T47D (cell line): Measurements from ENCODE around the gene C5.

ENCODE experiments used
- DNase-seq, 2 experiments: peaks; one replicate each; pipeline versions ENCODE4 v3.0.0 to v3.0.0-alpha.2; 2011 to 2012; ENCODE audit warnings: low read depth in 1 of 2, low spot score in 1 of 2
- JUND ChIP-seq: IDR thresholded peaks from 2 replicates; pipeline ENCODE4 v1.6.1; 2012; ENCODE audit warnings: low read depth
- in situ Hi-C: cut with HindIII; loops from 2 replicates; pipeline ENCODE4 v1.10.0; 2016; ENCODE audit warnings: low sequenced_read_pairs, low pct_unique_long_range_greater_than_20kb

The C5 gene

GRCh38 chr9:120915854-120916470 is 134.1 kb downstream of the C5 start:
- no peak for TF ChIP-seq JUND
- DNase-seq: no peak
- in situ Hi-C loops: no loop called here

GRCh38 chr9:120914953-120915352 is 135.1 kb downstream of the C5 start:
- no peak for TF ChIP-seq JUND
- no peak for DNase-seq
- in situ Hi-C loops: no loop called here

- no peak for TF ChIP-seq JUND
- in situ Hi-C loops: no loop called here
- no peak for DNase-seq
These were observed 135.7 kb downstream of the C5 start for GRCh38 chr9:120914396-120914795.

- peak in 1 of 2 experiments; percentile 74 for DNase-seq
- in situ Hi-C loops: no loop called here
- TF ChIP-seq JUND: no peak
These were observed 136.3 kb downstream of the C5 start for GRCh38 chr9:120913647-120914264.

DNA sequence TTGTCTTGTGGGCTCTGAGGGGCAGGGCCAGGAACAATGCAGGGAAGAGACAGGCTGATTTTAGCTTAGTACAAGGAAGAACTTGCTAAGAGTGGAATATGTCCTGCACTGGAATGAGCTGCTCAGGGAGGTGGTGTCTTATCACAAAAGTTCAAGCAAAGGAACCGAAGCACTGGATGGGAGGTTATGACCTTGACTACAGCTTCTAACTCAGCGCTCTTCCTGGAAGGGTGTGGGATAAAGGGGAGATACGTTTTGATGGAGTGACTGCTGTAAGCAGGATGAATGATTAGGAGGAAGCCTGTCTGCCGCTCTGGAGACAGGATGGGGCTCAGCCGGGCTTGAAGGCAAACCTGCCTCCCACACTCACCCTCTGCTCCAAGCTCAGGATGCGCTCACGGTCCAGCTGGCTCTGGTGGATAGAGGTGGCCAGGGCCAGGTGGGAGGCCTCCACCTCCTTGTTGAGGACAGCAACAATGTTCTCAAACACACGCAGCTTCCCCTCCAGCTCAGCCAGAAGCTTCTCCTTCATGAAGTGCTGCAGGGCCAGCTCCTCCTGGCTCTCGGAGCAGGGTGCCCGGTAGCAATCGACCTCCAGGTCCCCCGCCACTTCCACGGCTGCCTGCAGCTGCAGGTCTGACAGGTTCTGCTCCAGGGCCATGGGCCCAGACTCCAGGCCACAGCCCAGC is 137.0 kb downstream of the C5 start:
- in situ Hi-C loops: no loop called here
- DNase-seq: no peak

GRCh38 chr9:120911295-120911837 is 138.7 kb downstream of the C5 start:
- no peak for TF ChIP-seq JUND
- in situ Hi-C loops: no loop called here
- DNase-seq: no peak

More for the DNA sequence above, 137.0 kb downstream of the C5 start:
- no peak for TF ChIP-seq JUND

GRCh38 chr9:120910643-120911042 is 139.4 kb downstream of the C5 start:
- in situ Hi-C loops: no loop called here
- DNase-seq: no peak
- no peak for TF ChIP-seq JUND

DNA sequence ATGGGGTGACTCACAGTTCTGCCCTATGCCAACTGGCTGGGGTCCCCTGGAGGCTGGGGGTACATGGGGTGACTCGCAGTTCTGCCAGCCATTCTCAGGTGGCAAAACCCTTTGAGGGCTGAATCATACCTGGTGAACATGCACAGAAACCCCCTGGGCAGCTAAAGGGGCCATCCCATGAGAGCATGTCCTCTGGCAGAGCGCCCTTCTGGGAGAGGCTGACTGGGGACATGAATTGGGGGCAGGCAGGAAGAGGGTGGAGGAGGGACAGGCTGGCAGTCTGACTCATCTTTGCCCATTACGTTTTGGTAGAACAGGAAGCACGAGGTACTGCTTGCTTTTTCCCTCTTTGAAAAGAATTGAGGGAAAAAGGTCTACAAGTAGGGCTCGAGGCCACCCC is 140.2 kb downstream of the C5 start:
- in situ Hi-C loops: no loop called here
- DNase-seq: no peak
- no peak for TF ChIP-seq JUND

DNA sequence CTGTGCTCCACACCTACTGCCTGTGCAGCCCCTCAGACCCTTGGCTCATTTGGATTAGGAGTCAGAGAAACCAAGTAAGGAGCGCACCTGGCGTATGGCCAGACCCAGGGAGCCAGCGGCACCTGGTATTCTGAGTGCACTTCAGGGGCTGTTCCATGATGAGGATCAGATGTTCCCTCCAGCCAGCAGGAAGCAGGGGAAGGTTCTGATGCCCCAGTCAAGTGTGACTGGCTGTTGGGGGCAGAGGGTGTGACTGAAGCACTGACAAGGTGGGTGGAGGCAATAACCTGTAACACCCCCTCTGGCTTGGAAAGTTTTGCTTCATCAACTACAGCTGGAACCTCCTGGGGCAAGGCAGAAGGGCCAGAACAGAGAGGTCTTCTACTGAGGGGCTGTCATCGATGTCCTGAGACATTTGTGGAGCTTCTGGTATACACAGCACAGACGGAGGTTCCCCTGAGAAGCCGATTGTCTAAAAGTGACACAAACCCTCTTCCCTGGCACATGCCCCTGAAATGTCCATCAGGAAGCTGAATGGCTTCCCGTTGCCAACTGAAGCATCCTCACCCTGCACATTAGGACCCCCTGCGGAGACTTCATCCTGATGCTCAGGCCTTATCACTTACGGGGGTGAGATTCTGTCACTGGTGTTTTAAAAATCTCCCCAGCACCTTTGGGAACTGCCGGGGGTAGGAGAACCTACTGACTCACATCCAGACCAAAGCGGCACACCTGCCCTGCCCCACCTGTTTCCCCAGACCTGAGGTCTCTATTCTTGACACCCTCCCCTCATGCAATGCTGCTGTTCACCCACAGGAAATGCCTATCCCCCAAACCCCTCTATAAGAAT is 144.5 kb downstream of the C5 start:
- TF ChIP-seq JUND: no peak
- no peak for DNase-seq
- in situ Hi-C loops: no loop called here

DNA sequence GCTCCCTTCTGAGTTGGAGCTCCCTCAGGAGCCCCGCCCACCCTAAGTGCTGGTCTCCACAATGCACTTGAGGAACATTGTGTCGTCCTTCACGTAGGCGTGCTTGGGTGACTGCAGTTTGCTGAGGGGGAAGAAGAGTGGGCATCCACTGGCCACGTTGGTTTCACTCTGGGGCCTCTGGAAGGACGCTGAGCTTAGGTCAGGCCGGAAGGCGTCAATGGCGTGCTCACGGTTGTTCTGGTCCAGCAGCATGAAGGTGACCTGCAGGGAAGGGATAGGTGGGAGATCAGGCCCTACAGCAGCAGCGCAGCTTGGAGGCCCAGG is 145.1 kb downstream of the C5 start:
- TF ChIP-seq JUND: no peak
- no peak for DNase-seq
- in situ Hi-C loops: no loop called here

DNA sequence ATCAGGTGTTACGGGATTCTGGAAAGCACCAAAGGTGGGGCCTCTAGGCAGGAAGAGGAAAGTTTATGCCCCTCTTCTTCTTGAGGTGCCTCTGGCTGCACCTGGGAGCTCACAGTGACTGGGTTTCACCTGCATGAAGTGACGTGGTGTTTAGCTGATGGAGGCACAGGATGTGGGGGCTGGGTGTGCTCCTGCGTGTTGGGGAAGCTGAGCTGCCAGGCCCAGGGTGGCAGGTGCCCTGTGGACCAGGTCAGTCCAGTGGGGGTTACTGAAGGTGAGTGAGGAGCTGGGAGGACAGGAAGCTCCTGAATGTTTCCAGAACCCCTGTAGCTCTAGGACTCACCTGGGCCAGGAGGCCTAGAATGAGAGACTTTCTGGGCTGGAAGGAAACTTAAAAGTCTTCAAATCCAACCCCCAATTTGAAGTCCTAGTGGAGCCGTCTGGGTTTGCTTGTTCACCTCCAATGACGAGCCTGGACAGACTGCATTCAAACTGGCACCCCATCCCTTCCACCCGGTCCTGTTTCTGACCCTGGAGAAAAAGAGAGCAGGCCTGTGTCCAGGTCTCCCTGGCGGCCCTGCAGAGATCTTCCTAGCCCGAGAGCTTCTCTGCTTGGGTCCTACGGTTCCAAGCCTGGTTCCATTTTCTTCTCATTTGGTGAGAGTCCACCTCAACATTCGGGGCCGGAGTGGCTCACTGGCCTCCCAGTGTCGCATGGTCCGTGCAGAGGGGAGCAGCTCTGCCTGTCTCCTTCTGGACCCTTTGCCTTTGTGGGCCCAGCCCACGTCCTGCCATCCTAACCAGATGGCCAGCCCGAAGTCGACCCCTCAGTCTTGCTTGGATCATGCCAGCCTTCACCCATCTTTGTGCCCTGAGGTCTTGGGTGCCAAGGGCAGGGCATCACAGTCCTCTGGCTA is 145.8 kb downstream of the C5 start:
- no peak for DNase-seq
- in situ Hi-C loops: no loop called here
- TF ChIP-seq JUND: no peak
